BLaER1 (cell line): ENCODE data around the gene MAP3K4.
"Not testable (repeated sequence)": the region's sequence is repeated elsewhere in the genome, so short reads cannot be mapped to it uniquely, and the experiment has no call there.

Experiments
- H3K27ac ChIP-seq: shearing (Covaris generic); formaldehyde crosslinking; 2 replicates; pipeline ENCODE4 v1.8.1; 2022
- H3K27me3 ChIP-seq: shearing (Covaris generic); formaldehyde crosslinking; 2 replicates; pipeline ENCODE4 v1.8.1; 2022
- H3K36me3 ChIP-seq: shearing (Covaris generic); formaldehyde crosslinking; 2 replicates; pipeline ENCODE4 v1.8.1; 2022
- H3K4me1 ChIP-seq: shearing (Covaris generic); formaldehyde crosslinking; 2 replicates; pipeline ENCODE4 v1.8.1; 2022
- H3K4me2 ChIP-seq: shearing (Covaris generic); formaldehyde crosslinking; 2 replicates; pipeline ENCODE4 v1.8.1; 2022
- H3K4me3 ChIP-seq: shearing (Covaris generic); formaldehyde crosslinking; 2 replicates; pipeline ENCODE4 v1.8.1; 2022
- H3K9ac ChIP-seq: shearing (Covaris generic); formaldehyde crosslinking; 2 replicates; pipeline ENCODE4 v1.8.1; 2022
- H3K9me3 ChIP-seq: shearing (Covaris generic); formaldehyde crosslinking; 2 replicates; pipeline ENCODE4 v1.8.1; 2022
- H4K20me1 ChIP-seq: shearing (Covaris generic); formaldehyde crosslinking; 2 replicates; pipeline ENCODE4 v1.8.1; 2022
- Cebpa-rat ChIP-seq: shearing (Covaris generic); IDR thresholded peaks from 2 replicates; pipeline ENCODE4 v1.8.1; 2022

MAP3K4 gene

GRCh38 chr6:161110028-161110779 is 118.6 kb downstream of the MAP3K4 start:
- Histone ChIP-seq H3K4me3 (no peak overlapping the region), H3K4me2 (no peak overlapping the region), H3K27me3 (no peaks in the 10 kb centered on the region), H3K9ac (no peak overlapping the region), H4K20me1 (no peaks in the 10 kb centered on the region), H3K9me3 (no peaks in the 10 kb centered on the region), H3K36me3 (peaks cover 99% of the 10 kb centered on the region), H3K27ac (no peak overlapping the region), H3K4me1 (no peaks in the 10 kb centered on the region)
- TF ChIP-seq Cebpa-rat: no peak

- no peak overlapping the region for H3K4me2 ChIP-seq
- H3K4me3 ChIP-seq: no peak overlapping the region
- peaks cover 99% of the 10 kb centered on the region for H3K36me3 ChIP-seq
- no peak overlapping the region for H3K27ac ChIP-seq
- no peak overlapping the region for H3K9ac ChIP-seq
- no peaks in the 10 kb centered on the region for H3K27me3 ChIP-seq
- no peaks in the 10 kb centered on the region for H3K4me1 ChIP-seq
- no peaks in the 10 kb centered on the region for H4K20me1 ChIP-seq
- H3K9me3 ChIP-seq: no peaks in the 10 kb centered on the region
- TF ChIP-seq Cebpa-rat: no peak
Observed at GRCh38 chr6:161111261-161111660, 119.7 kb downstream of the MAP3K4 start.

- no peaks in the 10 kb centered on the region for H3K4me1 ChIP-seq
- no peak overlapping the region for H3K4me3 ChIP-seq
- H3K27ac ChIP-seq: no peak overlapping the region
- no peak for TF ChIP-seq Cebpa-rat
- no peaks in the 10 kb centered on the region for H4K20me1 ChIP-seq
- H3K36me3 ChIP-seq: peaks cover 94% of the 10 kb centered on the region
- peaks cover 11% of the 10 kb centered on the region; the same call in 1 of the 2 replicates for H3K9me3 ChIP-seq
- no peak overlapping the region for H3K9ac ChIP-seq
- no peak overlapping the region for H3K4me2 ChIP-seq
- no peaks in the 10 kb centered on the region for H3K27me3 ChIP-seq
Observed at GRCh38 chr6:161115468-161115867, 123.9 kb downstream of the MAP3K4 start.

GRCh38 chr6:161116554-161116953 is 125.0 kb downstream of the MAP3K4 start:
- Histone ChIP-seq H4K20me1 (no peaks in the 10 kb centered on the region), H3K27ac (no peak overlapping the region), H3K4me2 (no peak overlapping the region), H3K9me3 (peaks cover 11% of the 10 kb centered on the region; the same call in 1 of the 2 replicates), H3K9ac (no peak overlapping the region), H3K4me1 (no peaks in the 10 kb centered on the region), H3K36me3 (peaks cover 92% of the 10 kb centered on the region), H3K27me3 (no peaks in the 10 kb centered on the region), H3K4me3 (no peak overlapping the region)
- no peak for TF ChIP-seq Cebpa-rat

GRCh38 chr6:161117308-161117707 is 125.7 kb downstream of the MAP3K4 start:
- H3K4me1 ChIP-seq: no peaks in the 10 kb centered on the region
- no peaks in the 10 kb centered on the region for H3K27me3 ChIP-seq
- no peak for TF ChIP-seq Cebpa-rat
- H3K9me3 ChIP-seq: peaks cover 13% of the 10 kb centered on the region
- H3K4me3 ChIP-seq: no peak overlapping the region
- no peaks in the 10 kb centered on the region for H4K20me1 ChIP-seq
- no peak overlapping the region for H3K4me2 ChIP-seq
- no peak overlapping the region for H3K9ac ChIP-seq
- H3K27ac ChIP-seq: no peak overlapping the region
- peaks cover 91% of the 10 kb centered on the region for H3K36me3 ChIP-seq

GRCh38 chr6:161117942-161118341 is 126.4 kb downstream of the MAP3K4 start:
- TF ChIP-seq Cebpa-rat: no peak
- Histone ChIP-seq H3K9me3 (peaks cover 19% of the 10 kb centered on the region), H3K36me3 (peaks cover 91% of the 10 kb centered on the region), H3K4me1 (no peaks in the 10 kb centered on the region), H3K27me3 (no peaks in the 10 kb centered on the region), H3K9ac (no peak overlapping the region), H4K20me1 (no peaks in the 10 kb centered on the region), H3K27ac (no peak overlapping the region), H3K4me3 (no peak overlapping the region), H3K4me2 (no peak overlapping the region)

GRCh38 chr6:161123319-161123718 is 131.8 kb downstream of the MAP3K4 start:
- Histone ChIP-seq H3K9me3 (peaks cover 56% of the 10 kb centered on the region), H3K36me3 (peaks cover 88% of the 10 kb centered on the region)
- H3K4me1 ChIP-seq, H4K20me1 ChIP-seq, H3K27me3 ChIP-seq, H3K9ac ChIP-seq, H3K27ac ChIP-seq, H3K4me2 ChIP-seq, H3K4me3 ChIP-seq: not testable (repeated sequence)

- peaks cover 75% of the 10 kb centered on the region for H3K36me3 ChIP-seq
- no peak overlapping the region for H3K27ac ChIP-seq
- no peaks in the 10 kb centered on the region for H3K27me3 ChIP-seq
- H3K4me2 ChIP-seq: no peak overlapping the region
- H3K9me3 ChIP-seq: peaks cover 45% of the 10 kb centered on the region
- H3K4me3 ChIP-seq: no peak overlapping the region
- no peaks in the 10 kb centered on the region for H3K4me1 ChIP-seq
- TF ChIP-seq Cebpa-rat: no peak
- no peak overlapping the region for H3K9ac ChIP-seq
- no peaks in the 10 kb centered on the region for H4K20me1 ChIP-seq
Observed at GRCh38 chr6:161125591-161125990, 134.0 kb downstream of the MAP3K4 start.

- H4K20me1 ChIP-seq: no peaks in the 10 kb centered on the region
- H3K27me3 ChIP-seq: no peaks in the 10 kb centered on the region
- H3K9me3 ChIP-seq: peaks cover 44% of the 10 kb centered on the region
- peaks cover 72% of the 10 kb centered on the region for H3K36me3 ChIP-seq
- H3K9ac ChIP-seq: no peak overlapping the region
- H3K4me1 ChIP-seq: no peaks in the 10 kb centered on the region
- no peak for TF ChIP-seq Cebpa-rat
- H3K4me3 ChIP-seq: no peak overlapping the region
- H3K27ac ChIP-seq: no peak overlapping the region
- H3K4me2 ChIP-seq: no peak overlapping the region
Observed at GRCh38 chr6:161127071-161127740, 135.6 kb downstream of the MAP3K4 start.

GRCh38 chr6:161128230-161128629 is 136.7 kb downstream of the MAP3K4 start:
- Histone ChIP-seq H3K4me3 (no peak overlapping the region), H3K9ac (no peak overlapping the region), H4K20me1 (no peaks in the 10 kb centered on the region), H3K4me1 (no peaks in the 10 kb centered on the region), H3K9me3 (peaks cover 33% of the 10 kb centered on the region), H3K4me2 (no peak overlapping the region), H3K27me3 (no peaks in the 10 kb centered on the region), H3K27ac (no peak overlapping the region), H3K36me3 (peaks cover 72% of the 10 kb centered on the region)
- TF ChIP-seq Cebpa-rat: no peak
